DOHH2 (cell line): ENCODE results near the gene CRAMP1.

ENCODE experiments used
- H3F3A ChIP-seq: fragments of 200-600 bp; sonication (generic), shearing (Covaris generic); 2 replicates; pipeline ENCODE4 v1.6.0; 2016; ENCODE audit warnings: antibody characterized with exemption, mild to moderate bottlenecking; ENCODE audit not compliant: control insufficient read depth, insufficient read depth
- H3K27ac ChIP-seq: fragments of 200-600 bp; sonication (generic); 2 replicates; pipeline ENCODE4 v1.5.1; 2014; ENCODE audit warnings: low read depth, mild to moderate bottlenecking, low read length, moderate library complexity
- H3K27me3 ChIP-seq: fragments of 200-600 bp; sonication (generic); 2 replicates; pipeline ENCODE4 v1.6.1; 2014; ENCODE audit warnings: mild to moderate bottlenecking, low read length, mixed read lengths; ENCODE audit not compliant: control insufficient read depth
- H3K36me3 ChIP-seq: fragments of 200-600 bp; sonication (generic); 2 replicates; pipeline ENCODE4 v1.6.1; 2014; ENCODE audit warnings: mild to moderate bottlenecking, low read length, moderate library complexity, mixed read lengths; ENCODE audit not compliant: control insufficient read depth
- H3K4me1 ChIP-seq: fragments of 200-600 bp; sonication (generic); 2 replicates; pipeline ENCODE4 v1.6.1; 2014; ENCODE audit warnings: mild to moderate bottlenecking, low read length, mixed read lengths; ENCODE audit not compliant: control insufficient read depth
- H3K4me2 ChIP-seq: fragments of 200-600 bp; sonication (generic); 2 replicates; pipeline ENCODE4 v1.6.0; 2014; ENCODE audit warnings: mild to moderate bottlenecking, low read length, moderate library complexity
- H3K4me3 ChIP-seq: fragments of 200-600 bp; sonication (generic); 2 replicates; pipeline ENCODE4 v1.5.1; 2014; ENCODE audit warnings: mild to moderate bottlenecking, low read length, mixed read lengths
- H3K79me2 ChIP-seq: fragments of 200-600 bp; sonication (generic); 2 replicates; pipeline ENCODE4 v1.6.1; 2014; ENCODE audit warnings: mild to moderate bottlenecking, low read length, mixed read lengths; ENCODE audit not compliant: control insufficient read depth
- H3K9me2 ChIP-seq: fragments of 200-600 bp; sonication (generic); replicated peaks from 2 replicates; pipeline ENCODE4 v1.6.1; 2014; ENCODE audit warnings: mild to moderate bottlenecking, low read length, mixed read lengths; ENCODE audit not compliant: control insufficient read depth
- H3K9me3 ChIP-seq: fragments of 200-600 bp; sonication (generic); 2 replicates; pipeline ENCODE4 v1.6.1; 2014; ENCODE audit warnings: antibody characterized with exemption, low read length, mixed read lengths; ENCODE audit not compliant: control insufficient read depth, insufficient read depth
- H4K20me1 ChIP-seq: fragments of 200-600 bp; sonication (generic); 2 replicates; pipeline ENCODE4 v1.6.0; 2014; ENCODE audit warnings: low read depth, mild to moderate bottlenecking, antibody characterized with exemption, low read length, moderate library complexity; ENCODE audit not compliant: control insufficient read depth, insufficient read depth
- CTCF ChIP-seq: fragments of 200-600 bp; sonication (generic); IDR thresholded peaks from one replicate; pipeline ENCODE4 v1.5.1; 2014; ENCODE audit warnings: antibody characterized with exemption, mild to moderate bottlenecking, low read depth, low read length; ENCODE audit not compliant: poor library complexity, severe bottlenecking
- EZH2phosphoT487 ChIP-seq: fragments of 200-600 bp; sonication (generic); IDR thresholded peaks from 2 replicates; pipeline ENCODE4 v1.6.1; 2017; ENCODE audit warnings: borderline replicate concordance, mild to moderate bottlenecking, antibody characterized with exemption, low read length, moderate library complexity, mixed read lengths

Gene CRAMP1

DNA sequence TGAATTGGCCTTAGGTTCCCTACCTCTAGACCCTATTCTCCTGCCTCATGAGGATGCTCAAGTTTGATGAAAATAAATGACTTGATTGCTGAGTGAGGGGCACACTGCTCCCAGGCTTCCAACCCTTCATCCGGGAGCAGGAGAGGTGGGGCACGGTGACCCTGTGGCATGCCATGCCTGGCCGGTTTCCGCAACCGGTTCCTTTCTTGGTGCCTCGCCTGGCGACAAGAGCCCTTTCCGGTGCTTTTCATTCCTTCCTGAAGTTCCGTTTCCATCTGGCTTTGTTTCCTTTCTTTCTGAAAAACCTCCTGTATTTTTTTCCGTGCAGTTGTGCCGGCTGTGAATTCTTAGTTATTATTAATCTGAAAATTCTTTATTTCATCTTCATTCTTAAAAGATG lies 27.7 kb downstream of the CRAMP1 start:
- TF ChIP-seq EZH2phosphoT487 (no peak), CTCF (no peak)
- H3K36me3 ChIP-seq = peaks cover 87% of the 10 kb centered on the region
- H3K27ac ChIP-seq = no peak overlapping the region
- H3K4me1 ChIP-seq = peaks cover 19% of the 10 kb centered on the region
- no peaks in the 10 kb centered on the region for H3K9me3 ChIP-seq
- peaks cover 3% of the 10 kb centered on the region; the same call in 1 of the 2 replicates for H3F3A ChIP-seq
- no peaks in the 10 kb centered on the region for H3K27me3 ChIP-seq
- peaks cover 33% of the 10 kb centered on the region for H3K79me2 ChIP-seq
- H4K20me1 ChIP-seq = no peaks in the 10 kb centered on the region
- H3K4me3 ChIP-seq = no peak overlapping the region
- no peak overlapping the region for H3K4me2 ChIP-seq
- no peaks in the 10 kb centered on the region for H3K9me2 ChIP-seq

DNA sequence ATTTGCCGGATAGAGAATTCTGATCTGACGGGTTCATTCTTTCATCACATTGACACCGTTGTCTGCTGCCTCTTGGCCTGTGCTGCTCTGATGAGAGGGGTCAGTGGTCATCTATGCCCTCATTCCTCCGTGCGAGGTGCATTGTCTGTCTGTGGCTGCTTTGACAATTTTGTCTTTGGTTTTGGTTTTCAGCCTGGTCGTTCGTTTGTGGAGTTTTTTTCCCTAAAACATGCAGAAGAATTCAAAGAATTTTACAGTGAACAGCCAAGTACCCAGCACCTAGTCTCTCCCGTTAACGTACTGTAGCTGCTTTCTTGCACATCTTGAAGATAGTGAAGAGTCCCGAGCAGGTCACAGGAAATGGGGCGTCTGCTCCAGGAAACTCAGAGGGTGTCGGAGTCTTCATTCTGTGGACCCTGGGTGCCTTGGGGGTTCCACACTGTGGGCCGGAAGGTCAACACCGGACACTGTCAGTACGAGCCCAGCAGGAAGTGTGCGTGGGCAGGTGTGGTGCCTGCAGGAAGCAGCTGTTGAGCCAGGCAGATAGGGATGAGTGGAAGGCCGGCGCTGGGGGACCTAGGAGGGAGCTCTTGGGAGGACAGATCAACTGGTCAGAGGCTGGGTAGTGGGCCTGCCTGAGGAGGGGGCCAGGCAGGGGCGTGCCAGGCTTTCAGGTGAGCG lies 28.2 kb downstream of the CRAMP1 start:
- TF ChIP-seq EZH2phosphoT487 = no peak
- TF ChIP-seq CTCF = no peak
- Histone ChIP-seq H3K9me2 (no peaks in the 10 kb centered on the region), H3F3A (peaks cover 3% of the 10 kb centered on the region; the same call in 1 of the 2 replicates), H3K4me2 (no peak overlapping the region), H3K4me1 (peaks cover 25% of the 10 kb centered on the region), H3K27ac (no peak overlapping the region), H3K4me3 (no peak overlapping the region), H3K36me3 (peaks cover 83% of the 10 kb centered on the region), H3K9me3 (no peaks in the 10 kb centered on the region), H3K79me2 (peaks cover 30% of the 10 kb centered on the region), H4K20me1 (no peaks in the 10 kb centered on the region), H3K27me3 (no peaks in the 10 kb centered on the region)

GRCh38 chr16:1641261-1641660 lies 29.1 kb downstream of the CRAMP1 start:
- Histone ChIP-seq H3K4me1 (peaks cover 33% of the 10 kb centered on the region), H4K20me1 (no peaks in the 10 kb centered on the region), H3K4me2 (no peak overlapping the region), H3K27ac (no peak overlapping the region), H3K36me3 (peaks cover 87% of the 10 kb centered on the region), H3K27me3 (no peaks in the 10 kb centered on the region), H3K4me3 (no peak overlapping the region), H3F3A (peaks cover 3% of the 10 kb centered on the region; the same call in 1 of the 2 replicates), H3K79me2 (peaks cover 32% of the 10 kb centered on the region), H3K9me3 (no peaks in the 10 kb centered on the region), H3K9me2 (no peaks in the 10 kb centered on the region)
- TF ChIP-seq EZH2phosphoT487 (no peak), CTCF (no peak)
